Brain pericyte (primary cell): ENCODE measurements around the gene RLN3.

Experiments
- DNase-seq: peaks from one replicate; pipeline ENCODE4 v3.0.0-alpha.2; 2012; ENCODE audit warnings: low read depth, low spot score

RLN3 gene

GRCh38 chr19:14027856-14028450, at the start of gene RLN3:
Gene RLN3, plus strand, starts transcription at chr19:14028148. Its CDS starts 57 bp downstream, at chr19:14028205.
- no peak for DNase-seq

GRCh38 chr19:13978351-13979243, 49.4 kb upstream of the RLN3 start:
- DNase-seq, result no peak

GRCh38 chr19:13979244-13979615, 48.7 kb upstream of the RLN3 start:
- no peak for DNase-seq

- no peak for DNase-seq
Observed at GRCh38 chr19:13979686-13980085, 48.3 kb upstream of the RLN3 start.

- DNase-seq, result no peak
Observed at GRCh38 chr19:13980340-13980739, 47.6 kb upstream of the RLN3 start.

GRCh38 chr19:13981021-13981420, 46.9 kb upstream of the RLN3 start:
- no peak for DNase-seq

GRCh38 chr19:13981467-13981866, 46.5 kb upstream of the RLN3 start:
- DNase-seq, result no peak

- no peak for DNase-seq
Observed at GRCh38 chr19:13981988-13982501, 45.9 kb upstream of the RLN3 start.

- no peak for DNase-seq
Observed at GRCh38 chr19:13982773-13983172, 45.2 kb upstream of the RLN3 start.

GRCh38 chr19:13983213-13983889, 44.6 kb upstream of the RLN3 start:
- no peak for DNase-seq

GRCh38 chr19:13984186-13984585, 43.8 kb upstream of the RLN3 start:
- DNase-seq, result no peak

GRCh38 chr19:13984875-13985741, 42.8 kb upstream of the RLN3 start:
- DNase-seq, result no peak

- DNase-seq, result no peak
Observed at GRCh38 chr19:13985771-13986347, 42.1 kb upstream of the RLN3 start.

GRCh38 chr19:13986348-13986904, 41.5 kb upstream of the RLN3 start:
- DNase-seq, result no peak

- no peak for DNase-seq
Observed at GRCh38 chr19:13987101-13987890, 40.7 kb upstream of the RLN3 start.

GRCh38 chr19:13989487-13989886, 38.5 kb upstream of the RLN3 start:
- DNase-seq, result no peak

GRCh38 chr19:13990085-13990484, 37.9 kb upstream of the RLN3 start:
- no peak for DNase-seq

- DNase-seq, result no peak
Observed at GRCh38 chr19:13992025-13992424, 35.9 kb upstream of the RLN3 start.

GRCh38 chr19:13993590-13994300, 34.2 kb upstream of the RLN3 start:
- no peak for DNase-seq
